GM18873 (cell line): ENCODE data around the gene DOCK9.

Experiments used
- ATAC-seq: cut with Tn5 transposase; IDR thresholded peaks from one replicate; pipeline ENCODE4 v1.9.1; 2021; ENCODE audit warnings: mild to moderate bottlenecking, moderate library complexity, moderate number of reproducible peaks; ENCODE audit not compliant: unreplicated experiment, low FRiP score

The DOCK9 gene

DNA sequence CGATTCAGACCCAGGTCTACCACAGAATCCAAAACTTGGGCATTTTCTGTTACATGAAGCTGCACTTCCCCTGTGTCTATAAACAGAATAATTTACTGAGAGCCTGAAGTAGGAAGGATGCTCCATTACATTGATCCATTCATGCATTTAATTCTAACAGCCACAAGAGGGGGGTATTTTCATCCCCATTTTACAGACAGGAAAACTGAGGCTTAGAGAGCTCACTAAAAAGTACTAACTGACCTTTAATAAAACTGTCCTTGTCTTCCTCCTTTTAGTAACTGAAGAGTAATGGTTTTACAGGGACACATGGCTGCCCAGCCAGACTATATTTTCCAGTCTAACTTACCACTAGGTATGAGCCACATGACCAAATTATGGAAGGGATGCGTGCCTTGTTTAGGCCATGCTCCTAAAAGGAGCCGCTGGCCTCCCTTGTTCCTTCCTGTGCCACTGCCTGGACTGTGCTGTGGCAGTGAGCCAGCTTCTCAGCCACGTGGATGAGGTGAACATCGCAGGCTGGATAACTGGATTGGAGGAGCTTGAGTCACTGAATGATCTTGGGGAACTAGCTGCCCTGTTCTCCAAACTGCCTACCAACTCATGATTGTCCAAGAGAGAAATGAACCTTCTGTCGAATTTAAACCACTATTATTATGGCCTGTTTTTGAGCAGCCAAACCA is 108.3 kb downstream of the DOCK9 start:
- no peak for ATAC-seq

DNA sequence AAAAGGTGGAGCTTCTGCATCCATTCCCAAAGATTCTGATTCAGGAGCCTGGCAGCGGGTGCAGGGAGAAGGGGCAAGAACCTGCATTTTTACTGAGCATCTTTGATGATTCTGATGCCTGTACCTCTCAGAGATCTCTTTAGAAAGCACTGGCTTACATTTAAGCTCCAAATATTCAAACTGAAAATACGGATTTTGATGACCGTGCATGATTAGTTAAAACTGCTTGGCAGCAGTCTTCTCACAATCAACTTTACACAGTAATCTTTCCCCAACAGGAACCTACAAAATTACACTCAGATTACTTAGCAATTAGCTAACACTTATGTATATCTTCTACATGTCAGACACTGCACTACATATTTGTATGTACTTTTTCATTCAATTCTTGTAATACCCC is 108.9 kb downstream of the DOCK9 start:
- no peak for ATAC-seq

DNA sequence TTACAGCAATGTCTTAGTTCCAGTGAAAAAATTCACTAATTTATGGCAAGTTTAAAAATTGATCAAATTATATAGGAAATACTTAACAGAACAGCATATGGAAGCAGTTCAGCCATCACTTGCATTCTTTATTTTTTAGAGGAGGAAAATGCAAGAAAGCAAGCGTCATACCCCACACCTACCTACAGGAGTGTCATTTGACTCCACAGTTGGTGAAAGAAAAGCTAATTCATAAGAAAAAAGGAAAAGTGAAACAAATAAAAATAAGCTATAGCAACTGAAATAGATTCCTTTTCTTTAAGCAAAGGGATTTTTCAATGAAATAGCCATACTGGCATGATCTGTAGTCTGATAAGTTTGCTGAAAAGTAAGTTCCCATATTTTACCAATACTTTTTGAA is 111.0 kb downstream of the DOCK9 start:
- ATAC-seq = no peak

DNA sequence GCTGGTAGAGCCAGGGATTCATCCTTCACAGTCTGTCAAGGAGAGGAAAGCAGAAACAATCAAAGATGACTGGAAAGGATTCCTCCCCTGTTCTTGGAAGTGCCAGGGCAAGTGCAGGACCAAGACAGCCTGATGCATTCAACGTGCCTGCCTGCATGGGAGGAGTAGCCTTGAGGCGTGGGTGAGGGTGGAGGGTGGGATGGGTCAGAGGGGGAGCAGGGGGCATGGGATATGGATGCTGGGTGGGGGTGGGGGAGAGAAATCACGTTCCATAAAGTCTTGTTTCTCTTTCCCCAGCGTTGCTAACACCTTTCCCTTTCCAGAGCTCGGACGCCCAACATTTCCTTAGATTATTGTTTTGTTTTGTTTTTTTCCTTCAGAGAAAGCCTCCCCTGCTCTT is 117.4 kb downstream of the DOCK9 start:
- no peak for ATAC-seq

DNA sequence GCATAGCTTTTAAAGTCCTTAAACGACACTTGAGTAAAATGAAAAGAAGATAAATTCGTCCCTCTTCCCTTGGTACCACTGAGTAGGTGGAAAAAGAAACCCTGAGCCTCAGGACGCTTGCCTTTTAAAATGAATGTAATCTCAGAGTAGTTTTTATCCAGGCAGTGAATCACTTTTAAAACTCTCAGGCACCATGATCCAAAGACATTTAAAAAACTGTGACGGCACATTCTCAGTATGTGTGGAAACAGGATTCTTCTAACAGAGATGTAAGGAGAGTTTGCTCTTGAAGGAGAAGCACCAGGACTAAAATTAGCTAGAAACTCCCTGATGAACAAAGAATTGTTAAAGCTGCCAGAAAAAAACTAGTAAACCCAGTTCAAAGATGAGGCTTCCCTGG is 119.7 kb downstream of the DOCK9 start:
- ATAC-seq = no peak

DNA sequence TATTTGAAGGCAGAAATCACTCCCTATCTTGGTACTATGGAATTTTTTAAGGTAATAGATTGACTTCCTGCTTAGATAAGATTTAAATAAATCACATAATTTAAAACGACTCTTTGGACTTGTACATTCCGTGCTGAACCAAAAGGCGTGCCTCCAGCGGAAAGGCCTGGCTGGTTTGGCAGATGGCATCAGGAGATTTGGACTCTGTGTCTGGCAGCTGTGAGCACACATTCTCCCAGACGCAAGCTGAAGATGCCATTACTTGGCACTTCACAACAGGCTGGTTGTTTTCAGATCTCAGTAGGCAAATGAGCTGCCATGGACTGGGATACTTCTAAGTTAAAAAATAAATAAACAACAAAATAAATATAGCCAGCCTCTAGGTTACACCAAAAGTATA is 120.9 kb downstream of the DOCK9 start:
- no peak for ATAC-seq

DNA sequence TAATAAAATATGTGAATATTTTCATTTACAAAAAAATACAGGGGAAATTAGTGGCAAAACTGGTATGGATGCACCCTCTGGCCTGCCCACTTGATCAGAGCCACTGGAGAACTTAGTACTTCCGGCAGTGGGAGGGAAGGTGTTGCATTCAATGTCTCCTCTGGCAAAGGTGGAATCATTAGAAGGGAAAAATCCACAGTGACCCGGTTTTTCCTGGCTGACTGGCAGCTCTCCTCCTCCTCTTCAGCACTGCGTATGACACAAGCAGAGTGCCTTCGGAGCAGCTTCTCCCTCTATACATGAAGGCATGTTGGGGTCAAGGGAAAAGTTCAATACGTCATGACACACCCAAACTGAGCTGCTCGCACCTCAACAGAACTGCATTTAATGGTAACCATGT is 123.4 kb downstream of the DOCK9 start:
- no peak for ATAC-seq

DNA sequence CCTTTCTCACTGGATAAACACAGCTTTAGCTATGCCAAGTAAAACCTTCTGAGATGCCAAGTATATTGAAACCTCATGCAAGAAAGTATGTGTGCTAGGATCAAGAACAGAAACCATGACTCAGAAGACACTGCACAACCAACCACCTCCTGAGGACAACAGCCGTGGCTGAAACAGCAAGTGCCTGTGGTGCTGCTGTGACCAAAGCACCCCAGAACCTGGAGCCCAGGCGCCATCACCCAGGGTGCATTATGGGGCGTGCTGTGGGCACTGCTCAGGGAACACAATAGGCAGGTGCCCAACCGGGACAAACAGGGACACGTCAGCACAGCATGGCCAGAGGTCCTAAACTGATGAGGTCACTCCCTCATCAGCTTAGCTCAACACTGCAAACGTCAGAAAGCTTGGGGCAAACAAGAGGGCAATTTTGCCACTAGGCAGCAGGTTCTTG is 124.1 kb downstream of the DOCK9 start:
- peak; percentile 94 for ATAC-seq

DNA sequence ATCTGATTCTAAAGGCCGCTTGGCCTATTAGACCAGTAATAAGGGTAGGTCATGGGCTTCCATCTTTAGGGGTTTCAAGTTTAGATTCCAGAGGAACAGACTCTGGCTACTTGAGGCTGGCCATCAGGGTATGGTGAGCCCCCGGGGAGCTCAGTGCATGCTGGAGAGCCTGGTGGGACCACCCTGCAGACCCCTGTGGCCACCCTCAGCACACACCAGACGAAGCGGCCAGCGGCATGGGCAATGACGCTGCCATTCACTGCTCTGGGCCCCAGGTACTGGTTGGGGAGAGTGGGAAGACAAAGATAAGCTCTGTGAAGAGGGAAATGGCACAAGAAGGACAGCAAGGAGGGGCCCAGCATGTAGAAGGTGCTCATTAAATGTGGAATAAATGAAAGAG is 126.6 kb downstream of the DOCK9 start:
- no peak for ATAC-seq

DNA sequence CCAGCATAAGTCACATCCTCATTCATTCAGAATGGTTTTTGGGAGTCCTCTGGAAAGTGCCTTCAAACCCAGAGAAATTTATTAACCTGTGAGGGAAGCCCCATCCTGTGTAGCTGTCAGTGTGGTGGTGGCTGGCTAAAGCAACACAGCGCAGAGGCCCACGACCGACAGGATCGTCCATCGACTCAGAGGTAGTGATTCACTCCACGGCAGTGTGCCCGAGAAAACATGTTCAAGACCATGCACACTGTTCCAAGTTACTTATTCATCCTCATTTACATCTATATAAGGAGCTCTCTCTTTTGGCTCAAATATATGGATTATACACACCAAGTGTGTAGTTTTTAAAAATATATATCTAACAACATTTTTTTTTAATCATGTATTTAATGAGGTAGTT is 129.1 kb downstream of the DOCK9 start:
- ATAC-seq = no peak

DNA sequence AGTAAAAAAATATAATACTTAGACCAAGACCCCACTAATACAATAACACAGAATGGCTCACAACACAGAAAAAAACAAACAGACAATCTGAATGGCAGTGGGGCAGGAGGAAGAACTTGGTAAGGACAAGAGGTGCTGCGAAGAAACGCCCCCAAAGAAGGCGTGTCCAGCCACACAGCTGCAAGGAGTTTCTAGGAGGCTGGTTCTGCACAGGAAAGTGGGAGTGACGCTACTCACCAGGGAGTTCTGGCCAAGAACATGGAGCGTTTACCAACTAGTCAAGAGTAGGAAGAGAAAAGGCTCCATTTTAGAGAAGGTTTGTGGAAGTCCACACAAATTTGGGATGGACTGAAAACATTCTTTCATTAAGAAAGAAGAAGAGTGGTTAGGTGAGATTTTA is 130.1 kb downstream of the DOCK9 start:
- no peak for ATAC-seq

DNA sequence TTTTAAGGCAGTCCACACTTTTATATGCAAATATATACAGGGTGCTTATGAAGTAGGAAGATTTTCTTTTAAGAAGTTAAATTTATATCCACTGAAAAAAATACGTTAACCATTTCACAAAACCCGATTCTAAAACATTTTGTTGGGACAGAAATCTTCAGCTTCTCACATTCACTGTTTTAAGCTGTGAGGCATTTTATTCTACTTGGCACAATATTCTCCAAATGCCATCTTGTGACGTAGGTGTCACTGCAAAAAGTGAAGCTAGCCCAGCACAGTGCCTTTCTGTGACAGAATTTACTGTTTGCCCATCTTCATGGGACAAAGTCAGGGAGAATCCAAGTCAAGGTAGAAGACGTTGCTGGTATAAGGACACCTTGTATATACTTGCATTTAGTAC is 130.9 kb downstream of the DOCK9 start:
- ATAC-seq = no peak

DNA sequence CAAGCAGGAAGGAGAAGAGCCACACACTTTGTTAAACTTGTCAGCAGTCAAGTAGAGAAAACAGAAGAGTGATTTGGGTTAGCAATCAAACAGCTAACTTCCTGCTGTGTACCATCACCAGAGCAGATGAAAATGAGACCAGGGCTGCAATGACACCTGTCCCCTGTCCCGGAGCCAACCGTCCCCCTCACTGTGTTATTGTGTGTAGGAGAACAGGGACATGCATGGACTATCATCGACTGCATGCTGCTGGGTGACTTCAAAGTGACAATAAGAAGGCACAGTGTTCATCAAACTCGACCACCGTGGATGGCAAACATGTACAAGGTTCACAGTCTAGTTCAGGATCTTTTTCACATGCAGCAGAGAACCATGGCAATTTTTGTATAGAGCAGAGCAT is 131.3 kb downstream of the DOCK9 start:
- ATAC-seq = no peak

DNA sequence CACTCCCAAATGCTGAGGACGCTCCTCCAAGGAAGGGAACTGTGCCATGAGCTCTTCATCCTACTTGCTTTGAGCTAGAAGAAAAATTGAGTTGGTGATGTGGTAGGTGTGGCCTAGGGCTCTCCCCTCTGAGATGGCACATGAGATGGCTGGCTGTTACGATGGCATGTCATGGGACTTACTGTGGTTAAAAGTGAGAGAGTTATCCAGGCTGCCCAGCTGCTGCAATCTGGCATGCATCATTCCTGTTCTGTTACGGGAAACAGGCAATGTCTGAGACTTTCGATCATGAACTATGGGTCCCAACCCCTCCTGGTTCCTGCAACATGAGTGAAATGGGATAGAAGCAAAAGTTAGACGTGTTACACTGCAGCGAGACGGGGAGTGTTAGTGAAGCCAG is 132.1 kb downstream of the DOCK9 start:
- ATAC-seq = no peak

DNA sequence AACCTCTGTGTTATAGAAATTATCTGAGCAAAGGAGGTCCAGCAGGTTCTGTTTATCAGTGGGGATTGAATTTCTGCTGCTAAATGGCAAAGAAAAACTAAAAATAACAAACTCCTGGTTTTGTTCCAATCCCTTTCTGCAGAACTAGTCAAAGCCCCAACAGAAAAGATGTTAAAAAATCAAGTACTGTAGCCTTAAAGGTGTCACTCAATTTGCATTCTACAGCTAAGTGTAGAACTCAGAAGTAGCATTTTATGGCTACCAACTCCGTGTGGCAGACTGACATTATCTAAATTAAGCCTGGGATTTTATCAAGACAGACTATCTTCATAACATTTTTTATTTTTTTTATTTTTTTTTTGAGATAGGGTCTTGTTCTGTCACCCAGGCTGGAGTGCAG is 133.8 kb downstream of the DOCK9 start:
- no peak for ATAC-seq

DNA sequence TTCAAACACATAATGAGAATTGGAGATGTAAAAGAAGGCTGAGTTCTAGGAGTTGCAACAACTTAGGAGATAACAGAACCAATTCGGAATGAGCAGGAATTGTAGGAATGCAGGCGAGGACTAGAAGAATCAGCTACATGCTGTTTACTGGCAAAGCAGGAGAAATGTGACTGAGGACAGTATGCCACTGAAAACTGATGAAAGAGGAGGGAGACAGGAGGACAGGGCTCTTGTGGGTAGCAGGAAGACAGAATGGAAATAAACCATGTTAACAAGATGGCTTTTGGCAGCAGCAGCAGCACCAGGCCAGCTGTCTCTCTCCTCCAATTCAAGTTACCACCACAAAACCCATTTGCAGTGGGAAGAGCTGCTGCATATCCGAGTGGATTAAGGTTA is 134.4 kb downstream of the DOCK9 start:
- no peak for ATAC-seq

DNA sequence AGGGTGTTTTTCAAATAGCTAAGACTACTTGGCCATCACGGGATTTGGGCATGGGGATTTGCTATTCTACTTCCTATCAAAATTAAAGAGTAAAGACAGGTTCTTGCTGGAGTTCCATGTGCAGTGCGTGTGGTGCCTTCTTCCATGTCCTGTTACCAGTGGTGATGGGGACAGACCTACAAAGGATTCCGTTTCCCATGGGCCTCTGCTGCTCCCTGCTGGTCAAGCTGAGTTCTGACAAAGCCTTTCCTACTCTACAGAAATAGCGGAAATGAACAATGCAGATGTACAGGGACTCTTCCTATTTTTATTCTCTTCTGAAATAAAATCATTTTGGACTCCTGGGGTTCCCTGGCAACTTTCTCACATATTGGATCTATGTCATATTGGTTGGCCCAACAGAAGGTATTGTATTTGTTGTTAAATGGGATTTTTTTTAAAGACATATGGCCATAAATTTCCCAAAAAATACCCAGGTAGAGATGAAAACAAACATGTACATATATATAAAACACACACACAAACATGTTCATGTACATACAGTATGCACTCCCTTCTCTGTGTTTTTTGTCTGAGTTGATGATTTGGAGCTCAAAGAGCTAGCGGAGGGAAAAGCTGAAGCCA is 134.9 kb downstream of the DOCK9 start:
- peak; percentile 64 for ATAC-seq

DNA sequence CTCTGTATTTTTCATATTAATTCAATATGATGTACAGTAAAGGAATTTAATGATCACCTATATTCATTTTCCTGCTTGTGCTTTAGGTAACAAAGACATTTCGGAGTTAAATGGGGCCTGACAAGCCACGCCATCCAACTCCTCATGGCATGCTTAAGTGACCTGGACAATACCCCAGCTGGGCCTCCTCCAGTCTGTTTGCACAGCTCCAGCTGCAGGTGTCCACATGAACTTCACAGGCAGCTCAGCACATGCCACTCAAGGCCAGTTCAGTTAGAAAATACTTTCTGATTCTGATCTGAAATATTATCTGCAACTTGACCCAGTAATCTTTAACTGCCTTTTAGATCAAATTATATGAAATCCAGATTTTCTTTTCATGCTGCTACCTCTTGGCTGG is 135.8 kb downstream of the DOCK9 start:
- ATAC-seq = no peak

DNA sequence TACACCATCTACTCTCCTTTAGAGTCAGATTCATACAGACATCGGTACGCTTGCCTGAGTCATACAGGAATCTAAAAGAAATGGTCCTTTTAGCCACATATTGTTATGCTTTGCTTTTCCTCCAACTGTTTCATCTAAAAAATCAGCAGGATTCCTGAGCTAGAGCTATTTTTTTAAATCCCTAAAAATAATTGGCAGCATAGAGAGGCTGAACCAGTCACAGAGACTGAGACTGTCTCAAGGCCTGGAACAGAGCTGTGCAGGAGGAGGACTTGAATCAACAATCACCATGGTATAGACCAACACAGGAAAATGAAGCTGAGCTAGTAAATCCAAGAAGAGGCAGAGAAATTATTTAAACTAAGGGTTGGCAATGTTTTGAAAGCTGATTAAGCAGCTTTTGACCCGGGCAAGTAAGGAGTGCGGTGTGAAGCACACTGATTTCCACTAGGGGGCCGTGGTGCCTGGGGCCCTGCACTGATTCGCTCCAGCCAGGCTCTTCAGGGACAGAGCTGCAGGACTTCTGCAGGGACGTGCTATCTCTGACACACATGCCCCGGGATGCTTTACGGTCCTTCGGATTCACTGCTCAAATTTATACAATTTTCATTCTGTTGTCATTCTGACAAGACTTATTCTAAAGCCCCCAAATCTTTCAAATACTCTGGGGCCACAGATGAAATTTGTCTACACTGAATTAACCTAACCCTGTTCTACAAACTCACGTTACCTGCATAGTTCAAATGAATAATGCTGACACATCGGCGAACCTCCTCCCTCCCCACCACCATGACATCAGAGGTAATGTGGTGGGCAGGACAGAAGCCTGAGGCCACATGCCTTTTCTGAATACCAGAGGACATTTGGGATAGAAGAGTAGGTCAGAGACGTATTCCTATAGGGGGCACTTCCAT is 137.8 kb downstream of the DOCK9 start:
- peak; percentile 70 for ATAC-seq

DNA sequence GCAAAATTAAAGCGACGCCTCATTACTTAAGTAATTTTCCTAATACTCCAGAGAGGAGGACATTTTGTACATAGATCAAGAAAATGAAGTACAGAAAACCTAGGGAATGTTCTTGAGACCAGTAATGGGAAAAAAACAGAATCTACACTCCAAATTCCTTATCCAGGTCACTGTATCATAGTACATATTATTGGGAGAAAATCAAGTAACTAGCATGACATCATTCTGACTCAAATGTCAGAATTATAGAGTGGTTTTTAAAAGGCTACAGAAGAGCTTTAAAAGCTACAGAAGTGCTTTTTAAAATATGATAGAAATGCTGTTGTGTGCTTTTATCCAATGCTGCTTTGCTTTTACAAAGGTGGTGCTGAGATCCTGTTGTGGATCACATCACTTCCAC is 139.1 kb downstream of the DOCK9 start:
- no peak for ATAC-seq

DNA sequence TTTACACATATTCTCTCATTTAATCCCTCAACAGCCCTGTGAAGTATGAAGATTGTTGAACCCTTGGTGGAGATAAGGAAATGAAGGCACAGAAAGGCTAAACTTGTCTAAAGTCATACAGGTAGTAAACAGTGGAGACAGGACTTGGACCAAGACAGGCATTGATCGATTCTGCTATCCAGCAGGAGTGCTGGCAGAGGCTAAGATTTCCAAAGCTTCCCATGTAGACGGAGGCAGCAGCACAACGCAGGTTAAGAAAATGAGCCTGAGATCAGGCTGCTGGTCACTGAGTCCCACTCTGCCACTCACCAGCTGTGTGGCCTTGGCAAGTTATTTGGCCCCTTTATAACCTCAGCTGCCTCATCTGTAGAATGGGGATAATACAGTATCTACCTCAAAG is 140.0 kb downstream of the DOCK9 start:
- ATAC-seq = no peak
